Smooth muscle cell (in vitro differentiated cells): ENCODE results near the gene NFE2L1. TPM values are rescaled to one million over a fixed set of nuclear protein-coding genes. Genes with fewer than 3 reads are reported as not detected.

Experiments used
- DNase-seq: peaks from one replicate; lab custom pipeline; 2025; ENCODE audit not compliant: unreplicated experiment; lab: John Stamatoyannopoulos, UW
- H2AFZ ChIP-seq: fragments of 200-600 bp; sonication (generic); 2 replicates; pipeline ENCODE4 v1.6.0; 2016; ENCODE audit warnings: antibody characterized with exemption, low read depth, mild to moderate bottlenecking
- H3F3A ChIP-seq: fragments of 200-600 bp; sonication (generic); 2 replicates; pipeline ENCODE4 v1.6.0; 2017; ENCODE audit warnings: antibody characterized with exemption, low read depth
- H3K27ac ChIP-seq: fragments of 200-600 bp; sonication (generic); 2 replicates; pipeline ENCODE4 v1.5.1; 2016; ENCODE audit warnings: low read depth, mild to moderate bottlenecking
- H3K27me3 ChIP-seq: fragments of 200-600 bp; sonication (generic); 2 replicates; pipeline ENCODE4 v1.6.1; 2016; ENCODE audit warnings: low read depth, mild to moderate bottlenecking
- H3K36me3 ChIP-seq: fragments of 200-600 bp; sonication (generic); 2 replicates; pipeline ENCODE4 v1.5.1; 2016; ENCODE audit warnings: low read depth
- H3K4me1 ChIP-seq: fragments of 200-600 bp; sonication (generic); 2 replicates; pipeline ENCODE4 v1.5.1; 2016; ENCODE audit warnings: low read depth
- H3K4me2 ChIP-seq: fragments of 200-600 bp; sonication (generic); 2 replicates; pipeline ENCODE4 v1.6.0; 2016; ENCODE audit warnings: mild to moderate bottlenecking
- H3K4me3 ChIP-seq: fragments of 200-600 bp; sonication (generic); 2 replicates; pipeline ENCODE4 v1.5.1; 2016; ENCODE audit warnings: mild to moderate bottlenecking
- H3K79me2 ChIP-seq: fragments of 200-600 bp; sonication (generic); 2 replicates; pipeline ENCODE4 v1.6.0; 2016; ENCODE audit warnings: low read depth, mild to moderate bottlenecking
- H3K9ac ChIP-seq: fragments of 200-600 bp; sonication (generic); 2 replicates; pipeline ENCODE4 v1.6.0; 2016; ENCODE audit warnings: low read depth
- H3K9me3 ChIP-seq: fragments of 200-600 bp; sonication (generic); replicated peaks from 2 replicates; pipeline ENCODE4 v1.5.1; 2016; ENCODE audit warnings: low read depth
- H4K20me1 ChIP-seq: fragments of 200-600 bp; sonication (generic); 2 replicates; pipeline ENCODE4 v1.6.0; 2016; ENCODE audit warnings: low read depth
- CTCF ChIP-seq: fragments of 200-600 bp; sonication (generic); IDR thresholded peaks from 2 replicates; pipeline ENCODE4 v1.5.1; 2017; ENCODE audit warnings: borderline replicate concordance, mild to moderate bottlenecking, antibody characterized with exemption; ENCODE audit not compliant: insufficient read depth, poor library complexity, severe bottlenecking
- WGBS: methylation state at CpG from one replicate; pipeline ENCODE4 v1.1.7; 2016; ENCODE audit warnings: low lambda C conversion rate; 5-methylcytosine and 5-hydroxymethylcytosine counted together
- polyA plus RNA-seq: library from polyadenylated mRNA; unstranded; fragments of >200 nt; fragmentation: Nextera tagmentation; extraction: Ambion mirVana; gene quantifications from 2 replicates; pipeline ENCODE4 v1.2.1, GENCODE V29; 2016
- total RNA-seq: library from RNA; depleted of rRNA; stranded (reverse); fragments of >200 nt; gene quantifications from 2 replicates; pipeline ENCODE4 v1.2.3, GENCODE V29; 2014

NFE2L1 gene
- total and polyA plus RNA-seq, 2 experiments from 2014 or later: 61.0 to 103 TPM

- H3K27me3 ChIP-seq: no peaks in the 10 kb centered on the region
- peaks cover 4% of the 10 kb centered on the region for H3K36me3 ChIP-seq
- H3K79me2 ChIP-seq: peaks cover 45% of the 10 kb centered on the region
- peak overlapping the region; percentile 31 for H3K27ac ChIP-seq
- no peak overlapping the region for H2AFZ ChIP-seq
- DNase-seq: no peak
- H3K9me3 ChIP-seq: no peaks in the 10 kb centered on the region
- no peak overlapping the region for H3K4me2 ChIP-seq
- no peak overlapping the region for H3K4me3 ChIP-seq
- peaks cover 25% of the 10 kb centered on the region for H3F3A ChIP-seq
- TF ChIP-seq CTCF: no peak
- H4K20me1 ChIP-seq: peaks cover 61% of the 10 kb centered on the region
- H3K4me1 ChIP-seq: peaks cover 9% of the 10 kb centered on the region
- WGBS: 96% methylated on average over 32 of the region's 32 CpGs
- H3K9ac ChIP-seq: no peak overlapping the region
Measured at GRCh38 chr17:48059125-48059668, 11.0 kb downstream of the NFE2L1 start.

GRCh38 chr17:48060249-48060648, 12.1 kb downstream of the NFE2L1 start:
- no peak overlapping the region for H3K4me3 ChIP-seq
- H2AFZ ChIP-seq: no peak overlapping the region
- H3K27me3 ChIP-seq: no peaks in the 10 kb centered on the region
- no peak overlapping the region for H3K4me2 ChIP-seq
- 85% methylated on average over 7 of the region's 7 CpGs for WGBS
- peaks cover 45% of the 10 kb centered on the region for H3K79me2 ChIP-seq
- peaks cover 34% of the 10 kb centered on the region for H3F3A ChIP-seq
- peaks cover 2% of the 10 kb centered on the region for H3K4me1 ChIP-seq
- no peak for DNase-seq
- H4K20me1 ChIP-seq: peaks cover 61% of the 10 kb centered on the region
- H3K36me3 ChIP-seq: peaks cover 4% of the 10 kb centered on the region
- TF ChIP-seq CTCF: no peak
- no peaks in the 10 kb centered on the region for H3K9me3 ChIP-seq
- H3K27ac ChIP-seq: peak overlapping the region; percentile 24
- H3K9ac ChIP-seq: no peak overlapping the region

DNA sequence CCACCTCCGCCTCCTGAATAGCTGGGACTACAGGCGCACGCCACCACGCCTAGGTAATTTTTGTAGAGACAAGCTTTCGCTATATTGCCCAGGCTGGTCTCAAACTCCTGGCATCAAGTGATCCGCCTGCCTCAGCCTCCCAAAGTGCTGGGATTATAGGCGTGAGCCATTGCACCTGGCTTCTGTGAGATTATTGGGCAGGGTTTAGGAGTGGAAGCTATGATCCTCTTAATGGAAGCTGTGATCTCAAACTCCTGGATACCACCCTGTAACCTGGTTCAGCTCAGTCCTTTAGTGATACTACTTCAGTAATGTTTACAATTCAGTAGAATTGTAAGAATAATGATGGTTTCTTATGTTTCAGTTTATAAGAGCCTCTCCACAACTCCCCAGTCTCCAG, 14.1 kb downstream of the NFE2L1 start:
- Histone ChIP-seq H4K20me1 (peaks cover 44% of the 10 kb centered on the region), H3F3A (peaks cover 39% of the 10 kb centered on the region), H3K79me2 (peaks cover 32% of the 10 kb centered on the region), H3K4me2 (no peak overlapping the region), H3K27ac (no peak overlapping the region), H3K9me3 (no peaks in the 10 kb centered on the region), H3K9ac (no peak overlapping the region), H3K4me1 (no peaks in the 10 kb centered on the region), H3K4me3 (no peak overlapping the region), H3K27me3 (no peaks in the 10 kb centered on the region), H3K36me3 (peaks cover 4% of the 10 kb centered on the region), H2AFZ (no peak overlapping the region)
- 99% methylated on average over 7 of the region's 7 CpGs for WGBS
- DNase-seq: no peak
- no peak for TF ChIP-seq CTCF

DNA sequence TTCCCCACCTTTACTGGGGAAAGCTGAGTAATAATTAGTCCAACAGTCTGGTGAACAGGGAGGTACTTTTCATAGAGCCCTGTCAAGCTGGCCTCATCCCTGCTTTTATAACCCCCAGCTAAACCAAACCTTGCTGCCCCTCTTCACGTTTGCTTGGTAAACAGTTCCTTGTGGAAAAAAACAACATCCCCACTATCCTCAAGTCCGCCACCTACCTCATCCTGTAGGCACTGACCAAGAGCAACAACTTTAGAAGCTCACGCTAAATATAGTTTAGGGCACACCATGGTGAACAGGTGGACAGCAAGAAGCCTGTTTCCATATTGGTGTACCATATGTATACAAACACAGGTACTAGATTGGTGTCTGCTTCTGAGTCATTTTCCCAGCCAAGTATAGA, 16.5 kb downstream of the NFE2L1 start:
- Histone ChIP-seq H3K4me3 (no peak overlapping the region), H3K9me3 (no peaks in the 10 kb centered on the region), H4K20me1 (peaks cover 34% of the 10 kb centered on the region), H3K9ac (no peak overlapping the region), H2AFZ (no peak overlapping the region), H3K4me2 (no peak overlapping the region), H3K36me3 (peaks cover 5% of the 10 kb centered on the region), H3K4me1 (no peaks in the 10 kb centered on the region), H3F3A (peaks cover 45% of the 10 kb centered on the region), H3K27ac (peak overlapping the region; percentile 4), H3K27me3 (no peaks in the 10 kb centered on the region), H3K79me2 (peaks cover 14% of the 10 kb centered on the region)
- no peak for DNase-seq
- no peak for TF ChIP-seq CTCF
- 80% methylated on average over 3 of the region's 3 CpGs for WGBS
